A549 (cell line): ENCODE results near the gene ARPP19.

ENCODE experiments used
- EP300 ChIP-seq, 2 experiments: fragments of >200 bp; sonication (Bioruptor Twin); formaldehyde crosslinking; IDR thresholded peaks; 2 replicates in 1 of 2; 3 replicates in 1 of 2; pipeline ENCODE4 v1.6.1; 2016 to 2017
- MAFK ChIP-seq: fragments of 450-650 bp; IDR thresholded peaks from 2 replicates; pipeline ENCODE4 v1.6.1; 2014; ENCODE audit not compliant: partially characterized antibody
- POLR2A ChIP-seq: IDR thresholded peaks from 2 replicates; pipeline ENCODE4 v1.6.1; 2012; ENCODE audit warnings: mild to moderate bottlenecking, low read length
- SMC3 ChIP-seq: fragments of >200 bp; sonication (Bioruptor Twin); formaldehyde crosslinking; IDR thresholded peaks from 3 replicates; pipeline ENCODE4 v1.6.1; 2018; ENCODE audit warnings: inconsistent platforms
- TF ChIP-seq, protein P1 (sequence below): fragments of 450-650 bp; IDR thresholded peaks from 2 replicates; pipeline ENCODE4 v1.6.1; 2014; ENCODE audit warnings: antibody characterized with exemption
- TF ChIP-seq, protein P2 (sequence below): fragments of >200 bp; sonication (Bioruptor Twin); formaldehyde crosslinking; IDR thresholded peaks from 3 replicates; pipeline ENCODE4 v1.5.1; 2016
- TF ChIP-seq, protein P3 (sequence below): fragments of >200 bp; sonication (Bioruptor Twin); formaldehyde crosslinking; IDR thresholded peaks from 3 replicates; pipeline ENCODE4 v1.6.1; 2016
- TF ChIP-seq, protein P4 (sequence below): fragments of 200-600 bp; sonication (generic); IDR thresholded peaks from 2 replicates; pipeline ENCODE4 v1.6.1; 2016; ENCODE audit warnings: antibody characterized with exemption, mild to moderate bottlenecking, moderate library complexity

DNA sequence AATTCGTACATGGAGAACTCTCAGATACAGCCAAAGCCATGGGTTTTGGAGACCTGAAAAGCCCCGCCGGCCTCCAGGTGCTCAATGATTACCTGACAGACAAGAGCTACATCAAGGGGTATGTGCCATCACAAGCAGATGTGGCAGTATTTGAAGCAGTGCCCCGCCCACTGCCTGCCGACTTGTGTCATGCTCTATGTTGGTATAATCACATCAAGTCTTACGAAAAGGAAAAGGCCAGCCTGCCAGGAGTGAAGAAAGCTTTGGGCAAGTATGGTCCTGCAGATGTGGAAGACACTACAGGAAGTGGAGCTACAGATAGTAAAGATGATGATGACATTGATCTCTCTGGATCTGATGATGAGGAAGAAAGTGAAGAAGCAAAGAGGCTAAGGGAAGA is 63.7 kb downstream of the ARPP19 start:
- TF ChIP-seq SMC3 (no peak), POLR2A (no peak), EP300 (IDR thresholded peaks at IDR 0.05) (no peak), MAFK (no peak)
- TF ChIP-seq, protein P1, sequence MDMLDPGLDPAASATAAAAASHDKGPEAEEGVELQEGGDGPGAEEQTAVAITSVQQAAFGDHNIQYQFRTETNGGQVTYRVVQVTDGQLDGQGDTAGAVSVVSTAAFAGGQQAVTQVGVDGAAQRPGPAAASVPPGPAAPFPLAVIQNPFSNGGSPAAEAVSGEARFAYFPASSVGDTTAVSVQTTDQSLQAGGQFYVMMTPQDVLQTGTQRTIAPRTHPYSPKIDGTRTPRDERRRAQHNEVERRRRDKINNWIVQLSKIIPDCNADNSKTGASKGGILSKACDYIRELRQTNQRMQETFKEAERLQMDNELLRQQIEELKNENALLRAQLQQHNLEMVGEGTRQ, result no peak
- TF ChIP-seq, protein P2, sequence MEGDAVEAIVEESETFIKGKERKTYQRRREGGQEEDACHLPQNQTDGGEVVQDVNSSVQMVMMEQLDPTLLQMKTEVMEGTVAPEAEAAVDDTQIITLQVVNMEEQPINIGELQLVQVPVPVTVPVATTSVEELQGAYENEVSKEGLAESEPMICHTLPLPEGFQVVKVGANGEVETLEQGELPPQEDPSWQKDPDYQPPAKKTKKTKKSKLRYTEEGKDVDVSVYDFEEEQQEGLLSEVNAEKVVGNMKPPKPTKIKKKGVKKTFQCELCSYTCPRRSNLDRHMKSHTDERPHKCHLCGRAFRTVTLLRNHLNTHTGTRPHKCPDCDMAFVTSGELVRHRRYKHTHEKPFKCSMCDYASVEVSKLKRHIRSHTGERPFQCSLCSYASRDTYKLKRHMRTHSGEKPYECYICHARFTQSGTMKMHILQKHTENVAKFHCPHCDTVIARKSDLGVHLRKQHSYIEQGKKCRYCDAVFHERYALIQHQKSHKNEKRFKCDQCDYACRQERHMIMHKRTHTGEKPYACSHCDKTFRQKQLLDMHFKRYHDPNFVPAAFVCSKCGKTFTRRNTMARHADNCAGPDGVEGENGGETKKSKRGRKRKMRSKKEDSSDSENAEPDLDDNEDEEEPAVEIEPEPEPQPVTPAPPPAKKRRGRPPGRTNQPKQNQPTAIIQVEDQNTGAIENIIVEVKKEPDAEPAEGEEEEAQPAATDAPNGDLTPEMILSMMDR, result no peak
- TF ChIP-seq, protein P3, sequence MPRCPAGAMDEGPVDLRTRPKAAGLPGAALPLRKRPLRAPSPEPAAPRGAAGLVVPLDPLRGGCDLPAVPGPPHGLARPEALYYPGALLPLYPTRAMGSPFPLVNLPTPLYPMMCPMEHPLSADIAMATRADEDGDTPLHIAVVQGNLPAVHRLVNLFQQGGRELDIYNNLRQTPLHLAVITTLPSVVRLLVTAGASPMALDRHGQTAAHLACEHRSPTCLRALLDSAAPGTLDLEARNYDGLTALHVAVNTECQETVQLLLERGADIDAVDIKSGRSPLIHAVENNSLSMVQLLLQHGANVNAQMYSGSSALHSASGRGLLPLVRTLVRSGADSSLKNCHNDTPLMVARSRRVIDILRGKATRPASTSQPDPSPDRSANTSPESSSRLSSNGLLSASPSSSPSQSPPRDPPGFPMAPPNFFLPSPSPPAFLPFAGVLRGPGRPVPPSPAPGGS, result no peak
- TF ChIP-seq, protein P4, sequence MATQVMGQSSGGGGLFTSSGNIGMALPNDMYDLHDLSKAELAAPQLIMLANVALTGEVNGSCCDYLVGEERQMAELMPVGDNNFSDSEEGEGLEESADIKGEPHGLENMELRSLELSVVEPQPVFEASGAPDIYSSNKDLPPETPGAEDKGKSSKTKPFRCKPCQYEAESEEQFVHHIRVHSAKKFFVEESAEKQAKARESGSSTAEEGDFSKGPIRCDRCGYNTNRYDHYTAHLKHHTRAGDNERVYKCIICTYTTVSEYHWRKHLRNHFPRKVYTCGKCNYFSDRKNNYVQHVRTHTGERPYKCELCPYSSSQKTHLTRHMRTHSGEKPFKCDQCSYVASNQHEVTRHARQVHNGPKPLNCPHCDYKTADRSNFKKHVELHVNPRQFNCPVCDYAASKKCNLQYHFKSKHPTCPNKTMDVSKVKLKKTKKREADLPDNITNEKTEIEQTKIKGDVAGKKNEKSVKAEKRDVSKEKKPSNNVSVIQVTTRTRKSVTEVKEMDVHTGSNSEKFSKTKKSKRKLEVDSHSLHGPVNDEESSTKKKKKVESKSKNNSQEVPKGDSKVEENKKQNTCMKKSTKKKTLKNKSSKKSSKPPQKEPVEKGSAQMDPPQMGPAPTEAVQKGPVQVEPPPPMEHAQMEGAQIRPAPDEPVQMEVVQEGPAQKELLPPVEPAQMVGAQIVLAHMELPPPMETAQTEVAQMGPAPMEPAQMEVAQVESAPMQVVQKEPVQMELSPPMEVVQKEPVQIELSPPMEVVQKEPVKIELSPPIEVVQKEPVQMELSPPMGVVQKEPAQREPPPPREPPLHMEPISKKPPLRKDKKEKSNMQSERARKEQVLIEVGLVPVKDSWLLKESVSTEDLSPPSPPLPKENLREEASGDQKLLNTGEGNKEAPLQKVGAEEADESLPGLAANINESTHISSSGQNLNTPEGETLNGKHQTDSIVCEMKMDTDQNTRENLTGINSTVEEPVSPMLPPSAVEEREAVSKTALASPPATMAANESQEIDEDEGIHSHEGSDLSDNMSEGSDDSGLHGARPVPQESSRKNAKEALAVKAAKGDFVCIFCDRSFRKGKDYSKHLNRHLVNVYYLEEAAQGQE, result no peak
